ENCODE results near the gene CDH23.

Gene CDH23

DNA sequence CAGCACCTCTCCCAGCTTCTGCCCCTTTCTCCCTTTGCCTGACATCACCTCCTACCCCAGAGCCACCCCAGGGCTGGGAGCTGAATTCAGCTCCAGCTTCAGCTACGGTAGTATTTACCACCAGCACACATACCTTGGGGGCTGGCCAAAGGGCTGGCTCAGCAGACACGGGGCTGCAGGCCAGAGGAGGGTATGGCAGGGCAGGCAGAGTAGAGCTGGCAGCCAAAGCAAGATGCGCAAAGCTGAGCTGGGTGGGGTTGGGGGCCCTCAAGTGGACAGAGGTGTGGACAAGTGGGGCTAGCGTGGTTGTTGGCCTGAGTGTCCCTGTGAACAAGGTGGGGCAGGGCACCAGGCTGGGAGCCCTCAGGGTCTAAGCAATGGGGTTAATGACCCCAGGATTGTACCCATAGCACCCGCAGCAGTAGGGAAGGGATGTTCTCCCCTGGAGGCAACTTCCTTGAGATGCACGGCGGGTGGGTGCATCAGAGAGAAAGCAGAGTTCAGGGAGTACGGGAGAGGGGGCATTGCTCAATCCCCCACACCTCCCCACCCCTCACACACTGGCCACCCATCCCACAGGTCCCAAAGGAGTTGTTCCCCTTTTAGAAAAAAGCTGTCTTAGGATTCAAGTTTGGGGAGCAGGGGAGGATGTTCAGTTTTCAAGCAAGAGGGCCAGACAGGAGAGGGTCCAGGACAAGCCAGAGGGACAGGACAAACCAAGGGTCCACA lies 368.6 kb downstream of the CDH23 start:
- DNase-seq = no peak

DNA sequence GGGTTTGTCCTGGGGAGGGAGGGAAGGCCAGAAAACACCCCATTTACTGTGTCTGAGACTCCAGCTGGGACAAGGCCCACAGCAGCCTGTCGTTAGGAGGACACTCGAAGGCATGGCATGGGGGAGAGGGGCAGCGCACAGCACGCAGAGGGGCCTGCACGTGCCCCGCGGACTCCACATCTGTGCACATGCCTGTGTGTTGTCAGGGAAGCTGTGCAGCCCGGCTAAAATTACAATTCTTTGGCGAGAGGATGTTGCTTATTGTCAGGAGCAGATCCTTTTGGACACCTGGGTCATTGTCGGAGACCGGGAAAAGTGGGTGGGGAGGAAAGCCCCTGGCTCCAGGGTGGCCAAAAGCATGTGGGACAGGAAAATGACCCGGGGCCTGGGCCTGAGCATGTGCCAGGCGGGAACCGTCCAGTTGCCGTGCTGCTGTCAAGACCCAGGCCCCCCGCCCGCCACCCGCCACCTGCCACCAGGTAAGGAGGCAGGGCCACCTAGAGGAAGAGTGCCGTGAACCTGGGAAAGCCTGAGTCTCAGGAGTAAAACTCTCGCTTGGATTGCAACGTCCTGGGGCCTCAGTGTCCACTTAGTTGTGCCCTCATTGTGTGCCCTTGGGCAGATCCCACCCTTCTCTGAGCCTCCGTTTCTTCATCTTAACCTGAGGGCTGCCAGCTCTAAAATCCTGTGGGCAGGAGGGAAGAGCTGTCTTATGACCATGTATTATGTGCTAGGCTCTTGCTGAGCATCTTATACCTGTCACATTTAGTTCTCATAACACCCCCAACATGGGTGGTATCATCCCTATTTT lies 369.4 kb downstream of the CDH23 start:
- DNase-seq = no peak

GRCh38 chr10:71766717-71767419 lies 370.1 kb downstream of the CDH23 start:
- DNase-seq = no peak

- DNase-seq = no peak
These were observed 370.8 kb downstream of the CDH23 start for GRCh38 chr10:71767420-71768035.

GRCh38 chr10:71769279-71769823 lies 372.6 kb downstream of the CDH23 start:
- DNase-seq = no peak

- no peak for DNase-seq
These were observed 373.5 kb downstream of the CDH23 start for GRCh38 chr10:71770255-71770654.

- DNase-seq = no peak
These were observed 374.1 kb downstream of the CDH23 start for GRCh38 chr10:71770789-71771188.

DNA sequence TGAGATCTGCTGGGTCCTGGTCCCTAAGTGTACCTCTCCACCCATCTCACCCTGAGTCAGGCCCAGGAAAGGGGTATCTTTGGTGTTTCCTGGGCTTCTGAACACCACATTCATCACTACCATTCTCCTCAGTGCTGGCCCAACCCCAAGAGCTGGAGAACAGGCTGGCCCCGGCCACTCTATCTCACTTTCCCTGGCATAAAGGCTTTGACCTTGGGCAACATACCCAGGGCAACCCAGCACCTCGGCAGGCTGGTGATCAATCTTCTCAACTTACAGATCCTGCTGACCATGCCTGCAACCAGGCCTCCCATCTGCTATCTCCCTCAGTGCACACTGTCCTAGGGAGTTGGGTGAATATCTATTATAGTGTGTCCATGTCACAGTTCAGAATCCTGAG lies 374.5 kb downstream of the CDH23 start:
- DNase-seq = no peak

DNA sequence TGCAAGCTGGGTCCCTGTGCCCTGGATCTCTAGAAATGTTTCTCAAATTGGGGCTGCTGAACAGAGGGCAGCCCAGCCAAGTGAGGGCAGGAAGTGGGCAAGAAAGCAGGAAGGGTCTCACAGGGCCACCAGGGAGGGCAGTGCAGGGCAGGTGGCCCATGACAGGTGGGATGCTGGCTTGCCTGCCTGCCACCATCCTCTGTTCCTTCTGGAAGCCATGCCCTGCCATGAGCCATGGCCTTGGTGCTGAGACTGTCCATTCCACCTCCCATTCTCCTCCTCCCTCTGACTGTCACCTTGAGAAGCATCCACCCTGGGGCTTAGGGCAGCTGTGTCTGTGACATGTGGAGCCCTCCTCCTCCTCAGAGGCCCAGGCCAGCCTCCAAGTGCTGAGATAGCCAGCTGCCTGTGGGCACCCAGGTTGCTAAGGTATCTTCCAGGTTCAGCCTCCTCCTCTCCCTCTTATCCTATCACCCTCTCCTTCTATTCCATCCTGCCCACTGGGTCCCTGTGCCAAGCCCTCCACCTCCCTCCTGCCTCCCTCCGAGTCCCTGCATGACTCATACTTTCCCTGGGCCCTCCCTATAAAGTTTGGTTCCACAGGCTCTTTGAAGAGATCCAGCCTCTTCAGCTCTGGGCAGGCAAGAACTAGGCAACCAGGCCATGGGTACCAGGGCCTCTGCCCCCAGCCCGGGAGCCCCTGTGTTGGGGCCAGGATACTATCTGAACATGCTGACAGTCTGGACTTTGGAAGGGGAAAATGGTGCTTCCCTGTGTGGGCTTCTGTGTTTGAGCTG lies 375.3 kb downstream of the CDH23 start:
- DNase-seq = no peak

DNA sequence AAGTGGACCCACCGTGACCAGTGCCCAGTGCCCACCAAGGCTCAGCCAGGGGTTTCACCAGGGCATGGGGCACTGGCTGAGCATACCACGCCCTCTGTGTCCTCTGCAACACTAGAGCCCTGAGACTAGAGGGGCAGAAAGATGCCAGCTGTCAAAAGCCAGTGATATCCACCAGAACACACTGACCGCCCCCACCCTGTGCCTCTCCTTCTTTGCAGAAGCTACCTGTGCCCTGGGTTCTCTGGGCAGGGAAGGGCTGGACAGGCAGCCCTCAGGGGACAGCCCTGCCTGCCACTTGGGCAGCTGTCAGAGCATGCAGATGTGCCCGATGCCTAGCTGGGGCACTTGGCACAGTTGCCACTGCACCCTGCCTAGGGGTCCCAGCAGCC lies 376.1 kb downstream of the CDH23 start:
- no peak for DNase-seq

- peak; percentile 92 for DNase-seq
These were observed 376.7 kb downstream of the CDH23 start, which contains the start of gene VSIR for GRCh38 chr10:71773221-71773971. VSIR (minus strand) TSS chr10:71773520; CDS start chr10:71773439, 81 bp downstream.

DNA sequence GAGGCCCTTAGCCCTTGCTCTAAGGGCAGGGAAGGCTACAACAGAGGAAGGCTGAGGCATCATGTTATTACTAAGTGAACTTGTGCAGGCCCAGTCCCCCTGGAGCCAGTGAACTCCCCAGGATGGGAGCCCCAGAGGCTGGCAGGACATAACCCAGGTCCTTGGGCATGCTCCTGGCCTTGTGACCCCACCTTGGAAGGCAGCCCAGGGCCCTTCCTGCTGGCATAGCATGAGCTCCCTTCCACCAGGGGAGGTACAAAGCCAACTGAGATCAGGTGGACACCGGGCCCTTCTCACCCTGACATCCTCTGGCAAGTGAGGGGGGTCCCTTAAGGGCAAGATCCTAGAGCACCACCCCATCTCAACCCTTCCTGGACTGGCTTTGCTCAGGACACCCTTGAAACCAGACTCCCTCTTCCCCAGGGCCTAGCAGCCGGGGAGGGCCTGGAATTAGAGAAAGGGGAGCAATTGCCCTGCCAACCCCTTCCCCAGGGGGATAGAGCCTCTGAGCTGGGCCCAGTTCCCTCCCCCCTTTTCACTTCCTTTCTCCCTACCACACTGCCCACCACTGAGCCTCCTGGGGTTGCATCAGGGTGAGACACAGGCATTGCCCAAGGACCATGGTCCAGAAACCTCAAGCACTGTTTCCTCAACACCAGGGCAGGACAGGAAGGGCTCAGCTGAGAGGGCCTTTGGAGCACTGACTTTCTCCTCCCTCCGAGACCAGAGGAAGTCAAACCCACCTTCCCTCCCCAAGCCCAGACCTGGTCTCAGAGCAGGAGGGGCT lies 378.4 kb downstream of the CDH23 start:
- DNase-seq = no peak

- no peak for DNase-seq
These were observed 379.8 kb downstream of the CDH23 start for GRCh38 chr10:71776481-71776925.

DNA sequence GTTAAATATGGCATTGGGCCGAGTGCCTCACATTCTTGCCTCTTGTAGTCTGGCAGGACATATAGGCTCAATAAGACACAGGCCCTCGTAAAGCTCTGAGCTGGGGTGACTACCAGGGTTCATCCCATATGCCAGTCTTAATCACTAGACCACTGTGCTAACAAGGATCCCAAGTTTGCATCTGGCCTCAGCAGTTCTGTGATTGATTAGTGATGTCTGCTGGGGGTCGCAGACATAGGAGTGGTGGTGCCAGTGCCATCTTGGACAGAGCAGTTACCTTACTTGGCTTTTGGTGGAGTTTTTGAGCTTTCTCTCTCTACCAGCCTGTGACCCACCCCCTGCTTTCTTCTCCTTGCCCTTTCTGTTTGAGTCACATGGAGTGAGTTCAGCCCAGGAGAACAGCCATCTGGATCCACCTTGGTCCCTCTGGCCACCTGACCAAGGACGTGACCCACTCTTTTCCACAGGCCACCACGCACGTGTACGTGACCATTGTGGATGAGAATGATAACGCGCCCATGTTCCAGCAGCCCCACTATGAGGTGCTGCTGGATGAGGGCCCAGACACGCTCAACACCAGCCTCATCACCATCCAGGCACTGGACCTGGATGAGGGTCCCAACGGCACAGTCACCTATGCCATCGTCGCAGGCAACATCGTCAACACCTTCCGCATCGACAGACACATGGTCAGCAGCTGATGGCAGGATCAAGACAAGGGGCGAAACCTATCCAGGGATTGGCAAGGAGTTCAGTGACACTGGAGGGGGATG lies 380.7 kb downstream of the CDH23 start:
- DNase-seq = no peak

DNA sequence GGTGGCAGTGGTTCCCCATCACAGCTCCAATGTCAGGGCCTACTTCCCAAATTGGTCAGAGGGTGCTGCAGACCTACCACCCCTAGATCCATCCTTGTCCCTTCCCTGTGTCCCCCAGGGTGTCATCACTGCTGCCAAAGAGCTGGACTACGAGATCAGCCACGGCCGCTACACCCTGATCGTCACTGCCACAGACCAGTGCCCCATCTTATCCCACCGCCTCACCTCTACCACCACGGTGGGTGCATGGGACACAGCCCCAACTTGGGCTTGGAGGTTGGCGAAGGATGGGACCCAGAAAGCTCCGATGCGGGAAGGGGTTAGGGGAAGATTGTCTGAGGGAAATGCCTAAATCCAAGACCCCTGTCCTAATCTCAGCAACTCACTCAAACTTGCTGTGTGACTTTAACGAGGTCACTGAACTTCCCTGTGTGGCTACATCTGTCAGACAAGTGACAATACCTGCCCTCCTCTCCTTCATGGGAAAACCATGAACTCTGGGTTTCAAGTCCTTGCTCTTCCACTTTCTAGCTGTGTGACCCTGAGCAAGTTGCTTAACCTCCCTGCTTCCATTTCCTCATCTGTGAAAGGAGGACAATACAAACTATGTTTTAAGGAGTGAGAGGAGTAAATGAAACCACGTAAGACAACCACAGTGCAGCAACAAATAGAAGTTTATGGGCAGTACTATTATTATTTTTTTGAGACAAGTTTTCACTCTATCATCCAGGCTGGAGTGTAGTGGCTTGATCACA lies 381.5 kb downstream of the CDH23 start:
- DNase-seq = no peak

DNA sequence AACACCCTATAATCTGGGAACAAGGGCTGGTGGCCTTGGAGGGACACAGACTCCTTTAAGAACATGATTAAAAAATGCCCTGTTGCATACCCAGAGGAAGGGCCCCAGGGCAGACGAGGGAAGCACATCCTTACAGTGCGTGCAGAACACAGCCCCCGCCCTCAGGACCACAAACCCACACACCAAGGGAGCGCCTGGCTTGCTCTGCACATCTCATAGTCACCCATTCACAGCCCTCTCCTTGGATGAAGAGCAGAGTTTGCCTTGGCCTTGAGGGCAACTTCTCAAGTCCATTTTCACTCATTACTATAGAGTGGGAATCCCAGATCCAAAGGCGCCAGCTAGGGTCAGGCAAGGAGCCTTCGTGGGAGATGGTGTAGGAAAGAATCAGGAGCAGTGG lies 382.9 kb downstream of the CDH23 start:
- no peak for DNase-seq

DNA sequence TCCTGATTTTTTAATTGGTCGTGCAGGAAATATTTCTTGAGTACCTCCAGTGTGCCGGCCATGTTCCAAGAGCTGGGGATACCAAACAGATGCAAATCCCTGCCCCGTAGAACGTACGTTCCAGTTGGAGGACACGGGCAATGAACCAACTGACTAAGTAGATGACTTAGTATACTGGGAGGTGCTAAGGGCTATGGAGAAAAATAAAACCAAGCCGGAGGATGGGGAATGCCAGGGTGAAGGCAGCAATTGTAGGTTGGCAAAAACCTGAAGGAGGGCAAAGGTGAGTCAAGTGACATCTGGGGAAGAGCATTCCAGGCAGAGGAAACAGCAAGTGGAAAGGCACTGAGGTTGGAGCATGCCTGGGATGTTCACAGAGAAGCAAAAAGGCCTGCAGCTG lies 383.4 kb downstream of the CDH23 start:
- no peak for DNase-seq

- DNase-seq = no peak
These were observed 384.0 kb downstream of the CDH23 start for GRCh38 chr10:71780719-71781118.
